ENCODE data around the gene FBXW4. TPM values are rescaled to one million over a fixed set of nuclear protein-coding genes. Genes with fewer than 3 reads are reported as not detected.

FBXW4 gene
- polyA plus RNA-seq, 2 of the 4 experiments (the other 2 are of a cell fraction), result 24.0 to 41.1 TPM

GRCh38 chr10:101578803-101579515, 116.0 kb downstream of the FBXW4 start:
- CTCF ChIA-PET, result interaction anchor here (0.6 to 4.9 kb wide), 3 partner anchors 9 to 365 kb away, joined by 3 to 34 read pairs (median 30); partner anchors contain the start of gene LBX1
- Histone ChIP-seq H3K4me2 (no peak overlapping the region), H3K27ac (no peak overlapping the region), H3K4me3 (no peak overlapping the region), H3K9me3 (no peaks in the 10 kb centered on the region), H3K4me1 (peaks cover 7% of the 10 kb centered on the region; the same call in 2 of the 3 replicates)
- FAIRE-seq (no peak), DNase-seq (ENCODE audit: low read depth in 1 of 2, low spot score in 1 of 2) (no peak), ATAC-seq (no peak)
- no peak for TF ChIP-seq EP300 (IDR thresholded peaks at IDR 0.05)
- TF ChIP-seq EHF (CRISPR knock-in tag; IDR thresholded peaks at IDR 0.05), result no peak
- no peak for TF ChIP-seq FOXS1 (CRISPR knock-in tag; IDR thresholded peaks at IDR 0.05)
- TF ChIP-seq CHD2 (IDR thresholded peaks at IDR 0.05; ENCODE audit: low read length, partially characterized antibody), result no peak
- no peak for TF ChIP-seq JUNB (IDR thresholded peaks at IDR 0.05)
- no peak for TF ChIP-seq USF2 (IDR thresholded peaks at IDR 0.05)
- TF ChIP-seq HEYL (CRISPR knock-in tag; IDR thresholded peaks at IDR 0.05), result no peak
- TF ChIP-seq HOXB5 (CRISPR knock-in tag; IDR thresholded peaks at IDR 0.05), result no peak
- TF ChIP-seq NR3C1 (IDR thresholded peaks at IDR 0.05), result no peak
- no peak for TF ChIP-seq REST (IDR thresholded peaks at IDR 0.05)
- no peak for TF ChIP-seq MYC (IDR thresholded peaks at IDR 0.05; ENCODE audit: borderline replicate concordance, low read length)
- no peak for TF ChIP-seq ESRRA (IDR thresholded peaks at IDR 0.05; ENCODE audit: borderline replicate concordance, low read length)
- no peak for TF ChIP-seq RCOR1 (IDR thresholded peaks at IDR 0.05; ENCODE audit: low read depth, low read length)
- TF ChIP-seq SMC3 (IDR thresholded peaks at IDR 0.05), result no peak
- no peak for TF ChIP-seq TFCP2L1 (CRISPR knock-in tag; IDR thresholded peaks at IDR 0.05)
- no peak for TF ChIP-seq FOSL2 (IDR thresholded peaks at IDR 0.05)
- TF ChIP-seq FOSL2 (CRISPR knock-in tag; IDR thresholded peaks at IDR 0.05), result no peak
- TF ChIP-seq SREBF2 (IDR thresholded peaks at IDR 0.05), result no peak
- TF ChIP-seq FOSB (CRISPR knock-in tag; IDR thresholded peaks at IDR 0.05), result no peak
- no peak for TF ChIP-seq HMGXB4 (CRISPR knock-in tag; IDR thresholded peaks at IDR 0.05; ENCODE audit: borderline replicate concordance)
- TF ChIP-seq RFX5 (IDR thresholded peaks at IDR 0.05), result no peak
- WGBS (ENCODE audit: missing lambda C conversion rate), result 91% methylated on average over 13 of the region's 13 CpGs
- POLR2A ChIA-PET, result no interaction called here

- H3K27ac ChIP-seq, result no peak overlapping the region
- WGBS (ENCODE audit: missing lambda C conversion rate), result 92% methylated on average over 5 of the region's 5 CpGs
- POLR2A ChIA-PET, result no interaction called here
- H3K4me2 ChIP-seq, result no peak overlapping the region
- TF ChIP-seq POLR2AphosphoS2 (conservative IDR thresholded peaks at IDR 0.05; ENCODE audit: low read length) (no peak), FOSL2 (IDR thresholded peaks at IDR 0.05) (no peak), FOSL2 (CRISPR knock-in tag; IDR thresholded peaks at IDR 0.05) (no peak), HOXB13 (CRISPR knock-in tag; IDR thresholded peaks at IDR 0.05; ENCODE audit: low read depth) (no peak), BHLHE40 (IDR thresholded peaks at IDR 0.05; ENCODE audit: low read depth, low read length) (no peak), CEBPB (IDR thresholded peaks at IDR 0.05) (no peak), EHF (CRISPR knock-in tag; IDR thresholded peaks at IDR 0.05) (no peak), TFCP2L1 (CRISPR knock-in tag; IDR thresholded peaks at IDR 0.05) (no peak), MAFK (IDR thresholded peaks at IDR 0.05; ENCODE audit: partially characterized antibody) (no peak), NPAS2 (CRISPR knock-in tag; IDR thresholded peaks at IDR 0.05; ENCODE audit: borderline replicate concordance) (no peak), TP53 (CRISPR knock-in tag; IDR thresholded peaks at IDR 0.05) (no peak), FOXS1 (CRISPR knock-in tag; IDR thresholded peaks at IDR 0.05) (no peak), PHF8 (IDR thresholded peaks at IDR 0.05; ENCODE audit: borderline replicate concordance, low read depth) (no peak), GATA3 (IDR thresholded peaks at IDR 0.05; ENCODE audit: borderline replicate concordance) (no peak), EP300 (IDR thresholded peaks at IDR 0.05) (no peak), RCOR1 (IDR thresholded peaks at IDR 0.05; ENCODE audit: low read depth, low read length) (no peak), JUNB (IDR thresholded peaks at IDR 0.05) (no peak), RFX5 (IDR thresholded peaks at IDR 0.05) (no peak), RARB (CRISPR knock-in tag; IDR thresholded peaks at IDR 0.05) (no peak), RNF2 (IDR thresholded peaks at IDR 0.05; ENCODE audit: borderline replicate concordance, low read depth) (no peak), MAZ (IDR thresholded peaks at IDR 0.05; ENCODE audit: borderline replicate concordance, low read depth, low read length) (no peak)
- no peak for DNase-seq (ENCODE audit: low read depth in 1 of 2, low spot score in 1 of 2)
- peaks cover 7% of the 10 kb centered on the region; the same call in 2 of the 3 replicates for H3K4me1 ChIP-seq
- no peak for FAIRE-seq
- no peak for ATAC-seq
- CTCF ChIA-PET, result interaction anchor here (0.6 to 4.9 kb wide), 5 partner anchors 8 to 364 kb away, joined by 3 to 34 read pairs (median 4); partner anchors contain the start of gene LBX1
- no peak overlapping the region for H3K4me3 ChIP-seq
- peaks cover 3% of the 10 kb centered on the region; the same call in 1 of the 3 replicates for H3K9me3 ChIP-seq
Observed at GRCh38 chr10:101578192-101578591, 116.8 kb downstream of the FBXW4 start.
